K562 (cell line): ENCODE measurements around the gene AFF1. TPM values are rescaled to one million over a fixed set of nuclear protein-coding genes. Genes with fewer than 3 reads are reported as not detected.

Source experiments
- BRD9 ChIP-seq: fragments of 450-650 bp; IDR thresholded peaks from 2 replicates; pipeline ENCODE4 v1.6.1; 2018; ENCODE audit warnings: low read depth; ENCODE audit not compliant: partially characterized antibody
- C11orf30 ChIP-seq: fragments of 450-650 bp; IDR thresholded peaks from 2 replicates; pipeline ENCODE4 v1.6.1; 2016; ENCODE audit warnings: low read depth, mild to moderate bottlenecking
- CBX2 ChIP-seq: fragments of 200-600 bp; sonication (generic); IDR thresholded peaks from one replicate; pipeline ENCODE4 v1.6.1; 2012; ENCODE audit warnings: mild to moderate bottlenecking, low read length, inconsistent platforms; ENCODE audit not compliant: insufficient read depth, poor library complexity, severe bottlenecking
- CSDE1 ChIP-seq, 2 experiments: fragments of 450-650 bp; IDR thresholded peaks; 2 replicates each; pipeline ENCODE4 v1.6.1; 2016; ENCODE audit warnings: mild to moderate bottlenecking in 1 of 2
- DPF2 ChIP-seq: fragments of 450-650 bp; IDR thresholded peaks from 2 replicates; pipeline ENCODE4 v1.6.1; 2016
- HINFP ChIP-seq: fragments of 450-650 bp; conservative IDR thresholded peaks from 2 replicates; pipeline ENCODE4 v1.6.1; 2016; ENCODE audit warnings: missing genetic modification characterization, low read depth, mild to moderate bottlenecking, control low read depth, missing compliant biosample characterization
- MAFG ChIP-seq: fragments of 450-650 bp; conservative IDR thresholded peaks from 2 replicates; pipeline ENCODE4 v1.6.1; 2016; ENCODE audit warnings: missing genetic modification characterization, missing compliant biosample characterization
- MEF2A ChIP-seq: IDR thresholded peaks from 2 replicates; pipeline ENCODE4 v1.6.1; 2011; ENCODE audit warnings: low read depth, mild to moderate bottlenecking, low read length, moderate library complexity; ENCODE audit not compliant: control insufficient read depth
- NFATC3 ChIP-seq: fragments of 450-650 bp; IDR thresholded peaks from 2 replicates; pipeline ENCODE4 v1.6.1; 2017; ENCODE audit warnings: mild to moderate bottlenecking
- NFE2 ChIP-seq: IDR thresholded peaks from 2 replicates; pipeline ENCODE4 v1.6.1; 2014; ENCODE audit warnings: antibody characterized with exemption, low read depth
- NFE2L1 ChIP-seq: fragments of 450-650 bp; IDR thresholded peaks from 2 replicates; pipeline ENCODE4 v1.6.1; 2016; ENCODE audit warnings: missing genetic modification characterization, low read depth, mild to moderate bottlenecking, missing compliant biosample characterization, moderate library complexity, borderline replicate concordance
- PHB ChIP-seq: fragments of 250-450 bp; sonication (Bioruptor Pico); IDR thresholded peaks from 2 replicates; pipeline ENCODE4 v1.5.0; 2021
- PTRF ChIP-seq: fragments of 450-650 bp; IDR thresholded peaks from 2 replicates; pipeline ENCODE4 v1.6.1; 2016; ENCODE audit warnings: mild to moderate bottlenecking, missing genetic modification characterization, missing compliant biosample characterization
- RBM17 ChIP-seq: fragments of 200-400 bp; formaldehyde crosslinking; IDR thresholded peaks from 2 replicates; pipeline ENCODE4 v1.6.1; 2017; ENCODE audit warnings: low read depth, mild to moderate bottlenecking, low read length, borderline replicate concordance
- RERE ChIP-seq: sonication (generic); formaldehyde crosslinking; IDR thresholded peaks from 2 replicates; pipeline ENCODE4 v1.8.0; 2023; ENCODE audit warnings: missing genetic modification reagents, mild to moderate bottlenecking, borderline replicate concordance
- TOE1 ChIP-seq, 2 experiments: fragments of 450-650 bp in 1 of 2; sonication (generic) in 1 of 2; formaldehyde crosslinking in 1 of 2; IDR thresholded peaks; 2 replicates each; pipeline versions ENCODE4 v1.7.1 to v1.8.0; 2016 to 2022; ENCODE audit warnings: borderline replicate concordance in 2 of 2, mild to moderate bottlenecking in 2 of 2, antibody characterized with exemption in 1 of 2, inconsistent platforms in 1 of 2, low read depth in 1 of 2, missing genetic modification reagents in 1 of 2, moderate library complexity in 1 of 2
- ZBTB5 ChIP-seq: fragments of 450-650 bp; IDR thresholded peaks from 2 replicates; pipeline ENCODE4 v1.6.1; 2017; ENCODE audit warnings: antibody characterized with exemption
- ZFP36 ChIP-seq: fragments of 150-350 bp; IDR thresholded peaks from 2 replicates; pipeline ENCODE4 v1.6.1; 2018; ENCODE audit warnings: low read length, low read depth; ENCODE audit not compliant: partially characterized antibody
- ZFPM2 ChIP-seq: fragments of 250-450 bp; sonication (Bioruptor Pico); IDR thresholded peaks from 2 replicates; pipeline ENCODE4 v1.5.1; 2022; ENCODE audit warnings: mild to moderate bottlenecking
- ZNF121 ChIP-seq: sonication (generic); formaldehyde crosslinking; conservative IDR thresholded peaks from 2 replicates; pipeline ENCODE4 v1.8.0; 2022; ENCODE audit warnings: missing genetic modification reagents
- polyA plus RNA-seq, 8 experiments: library from polyadenylated mRNA; depleted of rRNA in 4 of 8; stranded (reverse) in 5 of 8; unstranded in 3 of 8; fragments of >200 nt; fragmentation: Nextera tagmentation in 2 of 8; fragmentation: Illumina TruSeq in 1 of 8; extraction: Ambion mirVana in 2 of 8; extraction: Trizol in 1 of 8; gene quantifications; 2 replicates each; pipeline versions ENCODE4 v1.2.1 to v1.2.3, GENCODE V29; 2011 to 2014; ENCODE audit warnings: inconsistent platforms in 1 of 8, missing spikeins in 1 of 8
- total RNA-seq, 7 experiments: library from RNA; depleted of rRNA in 6 of 7; stranded (reverse); fragments of >200 nt in 6 of 7; fragmentation: Illumina TruSeq in 2 of 7; extraction: Trizol in 2 of 7; gene quantifications; 2 replicates each; pipeline versions ENCODE4 v1.2.1 to v1.2.3, GENCODE V29; 2011 to 2021; ENCODE audit warnings: low replicate concordance in 1 of 7

Gene AFF1
- total and polyA plus RNA-seq, 9 of the 15 experiments (the other 6 are each of a cell fraction or from before 2014, with no cell fraction given), result 4.1 to 47.5 (median 17.2) TPM

GRCh38 chr4:87130985-87131703 lies 196.3 kb downstream of the AFF1 start (continued):
- TF ChIP-seq ZBTB5 (no peak), RERE (CRISPR knock-in tag) (no peak), TOE1 (IDR thresholded peaks at IDR 0.05; ENCODE audit: borderline replicate concordance) (no peak), TOE1 (CRISPR knock-in tag; IDR thresholded peaks at IDR 0.05; ENCODE audit: borderline replicate concordance, low read depth) (no peak), C11orf30 (peak; percentile 79), ZFP36 (no peak), MEF2A (no peak), DPF2 (no peak), ZFPM2 (CRISPR knock-in tag) (no peak), RBM17 (no peak), BRD9 (no peak), PTRF (tag) (no peak), NFATC3 (no peak), HINFP (tag) (no peak), NFE2L1 (tag) (peak; percentile 74), ZNF121 (no peak), NFE2 (peak; percentile 73), MAFG (tag) (peak; percentile 89), PHB (no peak), CSDE1 (IDR thresholded peaks at IDR 0.05) (no peak), CBX2 (no peak)
